Keratinocyte (primary cell): ENCODE measurements around the gene CUEDC1.

ENCODE experiments used
- CTCF ChIP-seq, 3 experiments: IDR thresholded peaks in 1 of 3; conservative IDR thresholded peaks in 1 of 3; optimal IDR thresholded peaks in 1 of 3; 2 replicates in 2 of 3; 3 replicates in 1 of 3; pipeline versions ENCODE3 to v1.5.1; 2011; ENCODE audit warnings: low read length in 3 of 3, mild to moderate bottlenecking in 3 of 3, moderate library complexity in 2 of 3, control low read depth in 1 of 3, inconsistent platforms in 1 of 3; ENCODE audit not compliant: insufficient read depth in 2 of 3; ENCODE audit errors: extremely low read depth in 1 of 3
- EZH2 ChIP-seq: IDR thresholded peaks from one replicate; pipeline ENCODE4 v1.6.1; 2012; ENCODE audit warnings: inconsistent platforms, mild to moderate bottlenecking, low read length, moderate library complexity

- TF ChIP-seq CTCF (optimal IDR thresholded peaks at IDR 0.05 in 1 of 3, IDR thresholded peaks at IDR 0.05 in 1 of 3, conservative IDR thresholded peaks at IDR 0.05 in 1 of 3; ENCODE audit: extremely low read depth in 1 of 3, insufficient read depth in 2 of 3, low read length in 3 of 3), result peak in 2 of 3 experiments; percentile 16 to 67
- no peak for TF ChIP-seq EZH2
Measured at GRCh38 chr17:57955183-57955931, at the start of gene CUEDC1.
